ENCODE measurements around the gene SUCLG2. TPM values are rescaled to one million over a fixed set of nuclear protein-coding genes. Genes with fewer than 3 reads are reported as not detected.

SUCLG2 gene
- total and polyA plus RNA-seq, 9 of the 15 experiments (the other 6 are each of a cell fraction or from before 2014, with no cell fraction given) = 10.1 to 41.4 (median 29.0) TPM

- no peak for TF ChIP-seq ARID2 (IDR thresholded peaks at IDR 0.05)
- TF ChIP-seq POLR2AphosphoS5 (IDR thresholded peaks at IDR 0.05; ENCODE audit: control insufficient read depth, insufficient read depth, low read depth, low read length) = peak; percentile 53; the same call in 1 of the 2 replicates
- no peak for TF ChIP-seq ZNF324 (CRISPR knock-in tag; IDR thresholded peaks at IDR 0.05)
- no peak for TF ChIP-seq ZBTB9 (CRISPR knock-in tag; IDR thresholded peaks at IDR 0.05)
- TF ChIP-seq RCOR1 (IDR thresholded peaks at IDR 0.05; ENCODE audit: borderline replicate concordance in 1 of 2, low read depth in 2 of 2, low read length in 2 of 2) = peak in 1 of 2 experiments; percentile 61; a peak in 1 of 4 replicates
- no peak for TF ChIP-seq ATF6 (CRISPR knock-in tag; IDR thresholded peaks at IDR 0.05)
- no peak for TF ChIP-seq KLF6 (CRISPR knock-in tag; IDR thresholded peaks at IDR 0.05; ENCODE audit: borderline replicate concordance)
- TF ChIP-seq ZEB2 (IDR thresholded peaks at IDR 0.05) = peak; percentile 71; the same call in 1 of the 2 replicates
- peak; percentile 29 for TF ChIP-seq FOS (IDR thresholded peaks at IDR 0.05; ENCODE audit: extremely low read depth, insufficient read length)
- TF ChIP-seq MTF1 (CRISPR knock-in tag; IDR thresholded peaks at IDR 0.05; ENCODE audit: borderline replicate concordance) = no peak
- no peak for TF ChIP-seq GABPA (tag; conservative IDR thresholded peaks at IDR 0.05; ENCODE audit: low read depth)
- peak; percentile 54; the same call in 1 of the 2 replicates for TF ChIP-seq STAT5A (IDR thresholded peaks at IDR 0.05; ENCODE audit: borderline replicate concordance, low read length)
- no peak for TF ChIP-seq ZBTB43 (CRISPR knock-in tag; IDR thresholded peaks at IDR 0.05)
- 0 out of 2 replicates have a peak, but pooled peaks have one; percentile 30 for TF ChIP-seq MTA3 (IDR thresholded peaks at IDR 0.05; ENCODE audit: borderline replicate concordance)
- TF ChIP-seq TAL1 (IDR thresholded peaks at IDR 0.05) = peak; percentile 62; the same call in 1 of the 2 replicates
- no peak for TF ChIP-seq POLR2H (tag; IDR thresholded peaks at IDR 0.05; ENCODE audit: low read depth)
- no peak for TF ChIP-seq TSC22D4 (tag; IDR thresholded peaks at IDR 0.05)
- peak; percentile 81 for TF ChIP-seq FOSL1 (tag; conservative IDR thresholded peaks at IDR 0.05)
- no peak for TF ChIP-seq ZNF431 (CRISPR knock-in tag; IDR thresholded peaks at IDR 0.05)
- TF ChIP-seq KLF16 (IDR thresholded peaks at IDR 0.05) = peak; percentile 46; the same call in 1 of the 2 replicates
- TF ChIP-seq MEIS2 (IDR thresholded peaks at IDR 0.05; ENCODE audit: partially characterized antibody) = peak; percentile 81
- TF ChIP-seq FOXP1 (CRISPR knock-in tag; IDR thresholded peaks at IDR 0.05) = no peak
- TF ChIP-seq HDGF (IDR thresholded peaks at IDR 0.05) = no peak
- no peak for TF ChIP-seq NR2C1 (IDR thresholded peaks at IDR 0.05)
- no peak for TF ChIP-seq NR2C1 (tag; IDR thresholded peaks at IDR 0.05)
- TF ChIP-seq ARID3B (CRISPR knock-in tag; IDR thresholded peaks at IDR 0.05; ENCODE audit: borderline replicate concordance) = no peak
Measured at GRCh38 chr3:67362686-67363085, 291.7 kb downstream of the SUCLG2 start (continued).

Data from K562 (cell line).